ENCODE data around the gene EFNA2.
A peak's percentile ranks its signal among the peaks of the same experiment; 100 is the strongest.

Gene EFNA2

DNA sequence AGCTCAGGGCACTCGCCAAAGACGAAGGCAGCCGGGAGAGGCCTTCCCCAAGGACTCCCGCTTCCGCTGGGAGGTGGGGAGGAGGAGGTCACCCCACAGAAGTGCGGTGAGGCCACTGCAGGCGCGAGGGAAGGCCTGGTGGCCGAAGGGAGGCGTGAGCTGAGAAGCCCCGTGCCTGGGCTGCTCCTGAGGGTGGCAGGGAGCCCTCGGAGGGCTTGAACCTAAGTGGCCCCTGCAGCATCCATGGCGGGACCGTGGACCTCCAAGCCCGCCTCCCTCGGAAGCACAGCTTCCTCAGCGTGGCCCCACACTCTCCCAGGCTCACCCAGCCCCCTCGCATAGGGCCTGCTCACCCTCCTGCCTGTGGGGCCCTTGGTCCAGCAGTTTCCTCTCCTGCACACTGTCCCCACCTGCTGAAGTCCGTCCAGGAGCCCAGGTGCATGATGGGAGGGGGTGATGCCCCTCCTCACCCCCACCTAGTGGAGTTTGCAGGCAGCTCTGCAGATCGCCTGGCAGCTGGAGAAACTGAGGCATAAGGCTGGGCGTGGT lies 25.9 kb downstream of the EFNA2 start:
- Histone ChIP-seq H3K27ac (no peak overlapping the region), H3K36me3 (no peaks in the 10 kb centered on the region), H3K4me1 (peaks cover 0 to 13% (median 7%) of the 10 kb centered on the region in 4 donors), H3K4me3 (no peak overlapping the region), H3K9me3 (no peaks in the 10 kb centered on the region), H3K27me3 (peaks cover 0 to 87% of the 10 kb centered on the region in 2 donors)
- intact Hi-C loops (cut with DNase I; ENCODE audit: low total_unique reads) = no loop called here
- TF ChIP-seq, protein P1, sequence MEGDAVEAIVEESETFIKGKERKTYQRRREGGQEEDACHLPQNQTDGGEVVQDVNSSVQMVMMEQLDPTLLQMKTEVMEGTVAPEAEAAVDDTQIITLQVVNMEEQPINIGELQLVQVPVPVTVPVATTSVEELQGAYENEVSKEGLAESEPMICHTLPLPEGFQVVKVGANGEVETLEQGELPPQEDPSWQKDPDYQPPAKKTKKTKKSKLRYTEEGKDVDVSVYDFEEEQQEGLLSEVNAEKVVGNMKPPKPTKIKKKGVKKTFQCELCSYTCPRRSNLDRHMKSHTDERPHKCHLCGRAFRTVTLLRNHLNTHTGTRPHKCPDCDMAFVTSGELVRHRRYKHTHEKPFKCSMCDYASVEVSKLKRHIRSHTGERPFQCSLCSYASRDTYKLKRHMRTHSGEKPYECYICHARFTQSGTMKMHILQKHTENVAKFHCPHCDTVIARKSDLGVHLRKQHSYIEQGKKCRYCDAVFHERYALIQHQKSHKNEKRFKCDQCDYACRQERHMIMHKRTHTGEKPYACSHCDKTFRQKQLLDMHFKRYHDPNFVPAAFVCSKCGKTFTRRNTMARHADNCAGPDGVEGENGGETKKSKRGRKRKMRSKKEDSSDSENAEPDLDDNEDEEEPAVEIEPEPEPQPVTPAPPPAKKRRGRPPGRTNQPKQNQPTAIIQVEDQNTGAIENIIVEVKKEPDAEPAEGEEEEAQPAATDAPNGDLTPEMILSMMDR (IDR thresholded peaks at IDR 0.05) = no peak
- DNase-seq = no peak

DNA sequence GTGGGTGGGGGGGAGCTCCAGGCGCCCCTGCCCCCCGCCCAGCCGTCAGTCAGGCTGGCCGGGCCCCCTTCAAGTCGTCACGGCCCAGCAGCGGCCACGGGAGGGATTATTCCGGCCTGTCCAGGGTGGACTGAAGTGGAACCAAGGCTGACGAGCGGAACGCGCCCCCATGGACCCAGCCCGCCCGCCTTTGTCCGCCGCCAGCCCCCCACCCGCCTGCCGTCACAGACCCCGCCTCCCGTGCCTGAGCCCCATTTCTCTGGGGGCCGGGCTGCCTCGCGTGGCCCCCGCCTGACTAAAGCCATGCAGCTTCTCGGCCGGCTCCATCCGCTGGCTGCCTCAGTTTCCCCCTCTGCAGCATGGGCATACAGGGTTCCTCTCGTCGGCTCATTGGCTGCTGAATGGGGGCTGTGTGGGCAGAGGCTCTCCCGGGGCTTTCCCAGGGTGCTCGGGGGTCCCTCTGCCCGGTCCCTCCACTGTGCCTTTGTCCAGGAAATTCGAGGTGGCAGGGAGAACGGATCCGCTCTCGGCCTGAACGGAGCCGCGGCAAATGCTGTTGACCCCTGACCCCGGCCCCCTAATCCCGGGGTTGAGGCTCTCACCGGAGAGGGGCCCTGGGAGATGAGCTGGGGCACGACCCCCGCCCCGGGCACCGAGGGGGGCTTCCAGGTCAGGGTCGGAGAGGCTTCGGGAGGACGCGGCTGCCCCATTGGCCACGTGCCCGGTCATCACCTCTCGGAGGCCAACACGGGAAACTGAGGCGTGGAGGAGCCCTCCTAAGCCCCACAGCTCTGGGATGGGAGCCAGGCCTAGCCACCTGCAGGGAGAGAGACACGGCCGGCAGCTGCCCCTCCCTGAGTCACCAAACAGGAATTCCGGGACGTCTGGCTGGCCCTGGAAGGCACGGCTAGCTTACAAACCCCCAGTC lies 27.4 kb downstream of the EFNA2 start:
- peaks cover 0 to 13% (median 7%) of the 10 kb centered on the region in 4 donors for H3K4me1 ChIP-seq
- TF ChIP-seq, protein P1 (IDR thresholded peaks at IDR 0.05) = no peak
- no peaks in the 10 kb centered on the region for H3K36me3 ChIP-seq
- H3K27ac ChIP-seq = no peak overlapping the region
- DNase-seq = no peak
- no peak overlapping the region for H3K4me3 ChIP-seq
- peaks cover 0 to 100% of the 10 kb centered on the region in 2 donors for H3K27me3 ChIP-seq
- H3K9me3 ChIP-seq = no peaks in the 10 kb centered on the region
- intact Hi-C loops (cut with DNase I; ENCODE audit: low total_unique reads) = no loop called here

DNA sequence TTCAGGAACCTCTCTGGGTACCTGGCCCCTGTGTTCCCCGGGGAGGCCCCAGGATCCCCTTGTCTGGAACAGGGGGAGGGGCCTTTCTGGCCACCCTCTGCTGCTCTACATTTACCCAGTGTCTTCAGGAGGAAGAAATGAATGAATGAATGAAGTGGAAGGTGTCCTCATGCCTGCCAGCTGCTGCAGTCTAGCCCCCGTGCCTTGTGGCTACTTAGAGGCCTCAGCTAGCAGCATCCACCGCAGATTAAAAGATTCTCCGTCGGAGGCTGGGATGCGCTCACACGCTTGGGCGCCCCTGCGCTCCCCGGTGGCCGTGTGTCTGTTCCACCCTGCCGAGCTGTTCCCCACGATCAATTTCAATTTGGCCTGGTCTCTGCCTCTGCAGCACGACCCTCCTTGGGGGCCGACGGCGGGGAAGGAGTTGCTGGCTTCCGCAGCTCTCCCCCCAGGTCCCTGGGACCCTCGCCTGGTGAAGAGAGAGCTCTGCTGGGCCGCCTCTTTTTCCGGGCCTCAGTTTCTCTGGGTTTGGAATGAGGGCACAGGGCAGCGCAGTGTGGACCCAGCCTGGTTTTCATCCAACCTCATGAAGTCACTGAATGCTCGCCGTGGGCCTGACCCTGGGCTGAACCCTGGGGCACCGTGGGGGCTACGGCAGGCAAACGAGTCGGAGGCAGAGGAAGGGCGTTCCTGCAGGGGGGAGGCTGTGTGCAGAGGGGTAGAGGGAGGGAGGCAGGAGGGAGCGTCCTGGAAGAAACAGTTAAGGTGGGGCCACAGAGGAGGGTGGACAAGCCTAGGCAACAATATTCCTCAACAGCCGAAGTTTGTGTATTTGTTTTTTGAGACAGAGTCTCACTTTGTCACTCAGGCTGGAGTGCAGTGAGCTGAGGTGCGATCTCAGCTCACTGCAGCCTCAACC lies 28.3 kb downstream of the EFNA2 start:
- TF ChIP-seq, protein P1 (IDR thresholded peaks at IDR 0.05) = no peak
- Histone ChIP-seq H3K27me3 (peaks cover 0 to 100% of the 10 kb centered on the region in 2 donors), H3K36me3 (no peaks in the 10 kb centered on the region), H3K9me3 (no peaks in the 10 kb centered on the region), H3K4me3 (no peak overlapping the region), H3K27ac (no peak overlapping the region), H3K4me1 (peaks cover 0 to 19% (median 7%) of the 10 kb centered on the region in 4 donors)
- intact Hi-C loops (cut with DNase I; ENCODE audit: low total_unique reads) = no loop called here
- DNase-seq = no peak

DNA sequence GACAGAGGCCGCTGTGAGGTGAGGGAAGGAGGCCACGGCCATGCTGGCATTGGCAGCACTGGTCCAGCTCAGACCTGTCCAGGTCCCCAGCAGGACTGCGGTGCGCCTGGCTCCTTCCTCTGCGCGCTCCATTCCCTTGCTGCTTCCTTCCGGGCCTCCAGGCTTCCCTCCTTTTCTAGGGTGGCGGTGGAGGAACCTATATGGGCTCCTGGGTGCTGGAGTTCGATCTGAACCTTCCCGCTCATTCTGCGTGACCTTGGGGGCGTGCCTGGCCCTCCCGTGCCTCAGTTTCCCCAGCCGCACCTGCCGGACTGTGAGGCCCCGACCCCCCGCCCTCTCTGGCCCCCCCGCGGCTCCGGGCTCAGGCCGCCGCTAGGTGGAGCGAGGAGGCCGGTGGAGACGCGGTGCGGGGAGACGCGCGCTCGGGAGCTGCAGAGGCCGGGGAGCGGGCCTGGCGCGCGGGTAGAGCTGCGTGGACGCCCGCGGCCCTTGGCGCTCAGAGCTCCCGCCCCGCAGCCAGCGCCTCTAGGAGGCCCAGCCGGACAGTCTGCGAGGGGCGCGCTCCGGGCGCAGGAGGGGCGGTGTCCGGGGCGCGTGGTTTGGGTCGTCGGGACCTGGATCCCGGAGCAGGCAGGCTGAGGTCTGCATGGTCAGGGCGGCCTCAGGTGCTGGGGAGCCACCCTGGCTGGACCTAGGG lies 29.9 kb downstream of the EFNA2 start:
- no peak overlapping the region for H3K27ac ChIP-seq
- intact Hi-C loops (cut with DNase I; ENCODE audit: low total_unique reads) = loop anchor here (5.0 kb wide), 1 partner anchor 193 kb away; no protein-coding TSS in a partner anchor
- TF ChIP-seq, protein P1 (IDR thresholded peaks at IDR 0.05) = peak; percentile 50 to 53
- H3K36me3 ChIP-seq = no peaks in the 10 kb centered on the region
- no peaks in the 10 kb centered on the region for H3K9me3 ChIP-seq
- peak overlapping the region in 1 of 2 donors; percentile 27 for H3K4me3 ChIP-seq
- DNase-seq = no peak
- peaks cover 0 to 20% (median 7%) of the 10 kb centered on the region in 4 donors for H3K4me1 ChIP-seq
- H3K27me3 ChIP-seq = peaks cover 0 to 93% of the 10 kb centered on the region in 2 donors

- DNase-seq = no peak
- Histone ChIP-seq H3K4me3 (no peak overlapping the region), H3K4me1 (peaks cover 0 to 20% (median 7%) of the 10 kb centered on the region in 4 donors), H3K36me3 (no peaks in the 10 kb centered on the region), H3K27me3 (peaks cover 0 to 88% of the 10 kb centered on the region in 2 donors), H3K9me3 (no peaks in the 10 kb centered on the region), H3K27ac (no peak overlapping the region)
- intact Hi-C loops (cut with DNase I; ENCODE audit: low total_unique reads) = loop anchor here (5.0 kb wide), 1 partner anchor 194 kb away; no protein-coding TSS in a partner anchor
- TF ChIP-seq, protein P1 (IDR thresholded peaks at IDR 0.05) = no peak
Observed at GRCh38 chr19:1316466-1316865, 30.8 kb downstream of the EFNA2 start.
